ENCODE results near the gene IMPDH1.
"Not testable (repeated sequence)": the region's sequence is repeated elsewhere in the genome, so short reads cannot be mapped to it uniquely, and the experiment has no call there.

The IMPDH1 gene

DNA sequence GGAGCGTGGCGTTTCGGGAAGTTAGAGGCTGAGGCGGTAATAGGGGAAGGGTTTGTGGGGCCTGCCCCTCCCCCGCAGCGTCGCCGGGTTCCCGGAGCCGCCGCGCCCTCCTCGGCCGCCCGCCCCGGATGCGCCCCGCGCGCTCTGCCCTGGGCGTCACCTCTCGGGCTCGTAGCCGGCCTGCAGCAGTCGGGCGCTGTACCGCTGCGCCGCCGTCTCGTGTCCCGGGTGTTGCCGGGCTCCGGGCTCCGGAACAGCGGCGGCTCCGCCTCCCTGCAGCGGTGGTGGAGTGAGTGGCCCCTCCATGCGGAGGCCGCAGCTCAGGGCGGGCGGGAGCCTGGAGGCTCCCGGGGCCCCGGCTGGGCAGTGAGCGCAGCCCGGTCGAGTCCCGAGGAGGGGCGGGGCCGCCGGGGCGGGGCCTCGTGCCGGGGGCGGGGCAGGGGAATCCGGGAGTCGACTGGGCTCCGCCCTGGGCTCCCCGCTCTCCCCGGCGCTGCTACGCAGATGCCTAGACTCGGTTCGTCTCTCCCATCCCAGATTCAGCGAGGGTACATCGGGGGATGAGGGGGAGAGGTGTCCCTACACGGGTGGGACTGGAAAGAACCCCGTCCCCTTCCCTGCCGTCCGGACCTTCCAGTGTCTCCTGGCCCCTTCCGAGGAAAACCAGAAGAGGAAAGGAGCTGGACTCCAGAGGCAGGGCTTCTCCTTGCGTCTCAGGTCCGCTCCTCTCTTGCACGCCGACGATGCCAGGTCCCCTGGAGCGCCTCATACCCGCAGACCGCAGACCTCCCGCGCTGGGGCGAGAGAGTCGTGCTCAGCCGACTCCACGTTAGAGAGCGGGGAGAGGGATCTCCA, at the start of gene IMPDH1:
TSS of gene IMPDH1 (minus strand) at position 387 of the 855 bp plus-strand sequence. CDS start at position 306, 81 bp downstream.
- DNase-seq = peak; percentile 62

DNA sequence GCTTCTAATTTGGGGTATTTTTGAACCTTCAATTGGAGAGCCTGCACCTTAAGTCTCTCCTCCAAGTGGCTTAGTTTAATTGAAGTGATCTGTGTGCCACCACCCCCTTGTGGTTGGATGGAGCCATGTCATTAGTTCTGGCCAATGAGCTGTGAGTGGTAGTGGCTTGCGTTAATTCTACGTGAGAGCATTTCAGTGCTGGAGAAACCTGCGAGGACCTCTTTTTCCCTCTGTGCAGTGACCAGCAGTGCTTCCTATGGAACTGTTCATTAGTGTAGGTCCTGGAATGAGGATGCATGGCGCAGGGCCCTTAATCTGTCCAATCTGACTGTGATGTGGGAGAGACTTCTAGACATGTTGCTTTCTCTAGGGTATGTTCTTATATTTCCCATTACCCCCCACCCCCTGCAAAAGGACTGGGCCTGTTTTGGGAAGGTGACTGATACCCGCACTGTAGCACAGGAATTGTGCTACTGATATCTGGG, 49.7 kb upstream of the IMPDH1 start:
- peak; percentile 49 for DNase-seq

DNA sequence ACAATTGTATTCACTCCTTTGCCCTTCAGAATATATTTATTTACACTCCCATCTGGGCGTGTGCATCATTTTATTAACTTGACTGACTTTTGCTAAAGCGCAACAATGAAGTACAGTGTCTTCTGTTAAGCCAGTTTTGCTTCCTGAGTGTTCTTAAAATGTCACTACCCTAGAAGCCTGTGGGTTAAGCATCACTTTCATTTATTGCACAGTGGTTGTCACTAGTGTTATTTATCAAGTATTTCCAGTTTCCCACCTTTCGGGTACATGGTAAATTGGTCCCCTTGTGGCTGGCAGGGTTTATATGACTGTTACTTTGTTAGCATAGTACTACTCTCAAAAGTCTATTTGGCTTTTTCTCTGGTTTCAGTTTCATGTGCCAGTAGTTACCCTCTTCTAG, 49.2 kb upstream of the IMPDH1 start:
- DNase-seq = peak; percentile 46

GRCh38 chr7:128457385-128457784, 47.6 kb upstream of the IMPDH1 start:
- not testable (repeated sequence) for DNase-seq

DNA sequence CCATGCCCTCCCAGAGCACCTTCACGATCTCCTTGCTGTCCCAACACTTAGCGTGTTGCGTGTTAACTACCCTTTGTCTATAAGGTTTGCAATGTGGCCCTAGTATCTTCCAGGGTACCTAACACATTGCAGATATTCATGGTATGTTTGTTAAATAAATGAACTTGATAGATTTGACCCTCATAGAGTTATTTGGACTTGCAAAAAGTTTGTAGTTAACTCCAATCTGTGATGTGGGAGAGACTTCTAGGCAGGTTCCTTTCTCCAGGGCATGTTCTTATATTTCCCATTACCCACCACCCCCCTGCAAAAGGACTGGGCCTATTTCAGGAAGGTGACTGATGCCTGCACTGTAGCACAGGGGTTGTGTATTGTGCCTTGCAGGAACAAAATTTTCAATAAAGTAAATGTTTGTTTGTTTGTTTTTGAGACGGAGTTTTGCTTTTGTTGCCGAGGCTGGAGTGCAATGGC, 46.5 kb upstream of the IMPDH1 start:
- DNase-seq = peak; percentile 19

DNA sequence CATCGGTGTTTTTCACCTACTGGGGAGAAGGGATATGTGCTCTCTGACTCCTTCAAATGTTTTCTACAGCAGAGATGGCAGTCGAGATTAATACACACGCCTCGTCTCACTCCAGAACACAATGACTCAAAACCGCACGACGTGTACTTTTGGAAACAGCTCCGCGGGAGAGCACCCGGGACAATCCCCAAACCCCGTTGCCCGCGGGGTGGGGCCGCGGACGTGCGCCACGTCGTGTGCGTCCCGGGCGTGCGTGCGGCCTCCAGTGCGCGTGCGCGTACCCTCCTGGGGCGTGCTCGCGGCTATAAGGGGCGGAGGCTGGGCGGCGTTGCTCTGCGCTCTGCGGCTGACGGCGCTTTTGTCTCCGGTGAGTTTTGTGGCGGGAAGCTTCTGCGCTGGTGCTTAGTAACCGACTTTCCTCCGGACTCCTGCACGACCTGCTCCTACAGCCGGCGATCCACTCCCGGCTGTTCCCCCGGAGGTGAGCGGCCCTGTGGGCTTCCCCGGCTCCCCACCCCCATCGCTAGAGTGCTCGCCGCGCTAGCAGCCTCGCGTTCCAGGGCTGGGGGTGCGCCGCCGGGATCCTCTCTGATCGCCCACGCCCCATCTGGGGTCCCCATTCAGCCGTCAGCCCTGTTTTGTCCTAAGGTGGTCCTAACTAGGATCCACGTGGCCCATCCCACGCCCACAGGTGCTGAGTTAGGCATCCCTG, 45.9 kb upstream of the IMPDH1 start, which contains the start of gene HILPDA:
TSS of gene HILPDA (plus strand) at position 336 of the 712 bp plus-strand sequence. CDS start 1,391 bp downstream, outside the sequence.
- DNase-seq = peak; percentile 92

DNA sequence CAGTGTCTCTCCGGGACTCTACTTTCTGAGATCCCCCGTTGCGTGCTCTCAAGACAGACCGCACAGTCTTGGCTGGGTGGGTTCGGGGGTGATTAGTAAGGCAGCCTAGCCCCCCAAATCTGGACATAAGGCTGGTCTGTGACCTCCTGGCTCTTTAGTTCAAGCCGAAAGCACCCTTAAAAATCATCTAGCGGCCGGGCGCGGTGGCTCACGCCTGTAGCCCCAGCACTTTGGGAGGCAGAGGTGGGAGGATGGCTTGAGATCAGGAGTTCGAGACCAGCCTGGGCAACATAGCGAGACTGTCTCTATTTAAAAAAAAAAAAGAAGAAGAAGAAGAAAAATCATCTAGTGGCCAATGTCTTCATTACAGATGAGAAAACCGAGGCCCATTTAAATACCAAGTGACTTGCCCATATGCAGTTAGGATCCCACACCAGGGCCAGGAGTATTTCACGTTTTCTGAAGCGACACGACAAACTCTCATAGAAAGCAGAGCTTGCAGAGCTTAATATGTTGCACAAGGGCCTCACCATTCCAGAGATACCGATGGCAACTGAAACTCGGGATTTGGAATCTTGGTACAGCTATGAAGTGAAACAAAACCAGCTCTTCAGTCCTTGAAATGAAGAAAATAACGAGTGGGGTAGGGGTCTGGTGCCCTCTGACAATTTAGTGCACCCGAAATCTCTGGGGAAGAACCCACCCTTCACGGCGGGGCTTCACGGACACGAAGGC, 45.2 kb upstream of the IMPDH1 start:
- no peak for DNase-seq

DNA sequence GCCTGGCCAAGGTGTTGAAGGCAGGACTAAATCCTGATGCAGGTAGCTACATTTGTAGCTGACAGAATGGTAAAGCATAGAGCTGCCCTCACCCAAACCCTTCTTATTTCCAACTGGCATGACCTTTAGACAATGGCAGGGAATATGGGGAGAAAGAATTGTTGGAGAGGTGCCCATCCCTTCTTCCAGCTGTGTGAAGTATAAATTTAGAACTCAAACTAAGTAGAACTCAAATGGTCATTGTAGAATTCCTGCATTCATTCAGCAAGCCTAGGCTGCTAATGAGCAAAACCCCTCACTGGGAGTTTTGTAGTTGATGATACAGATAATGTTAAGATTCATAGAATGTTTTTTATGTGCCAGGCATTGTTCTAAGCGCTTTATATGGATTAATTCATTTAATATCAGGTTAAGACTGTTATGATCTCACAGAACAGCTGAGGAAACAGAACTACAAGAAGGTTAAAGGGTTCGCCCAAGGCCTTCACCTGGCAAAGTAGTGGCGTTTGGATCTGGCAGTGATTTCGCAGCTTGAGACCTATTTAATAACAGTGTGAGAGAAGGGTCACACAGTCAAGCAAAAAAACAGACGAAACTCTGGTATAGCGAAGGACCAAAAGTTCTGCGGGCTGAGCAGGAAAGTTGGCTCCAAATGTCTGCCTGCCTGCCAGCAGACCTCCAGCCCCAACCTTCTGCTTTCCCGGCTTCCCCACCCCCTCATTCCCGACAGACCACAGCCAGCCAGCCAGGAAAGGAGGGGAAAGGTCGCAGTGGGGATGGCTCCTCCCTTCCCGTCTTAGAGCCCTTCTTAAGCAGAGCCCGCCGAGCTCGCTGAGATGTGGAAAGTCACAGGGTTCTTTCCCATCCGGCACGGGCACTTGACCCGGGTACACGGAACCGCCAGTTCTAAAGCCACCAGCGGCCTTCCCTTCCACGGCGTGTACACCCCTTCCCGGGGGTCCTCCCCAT, 44.3 kb upstream of the IMPDH1 start:
- no peak for DNase-seq

DNA sequence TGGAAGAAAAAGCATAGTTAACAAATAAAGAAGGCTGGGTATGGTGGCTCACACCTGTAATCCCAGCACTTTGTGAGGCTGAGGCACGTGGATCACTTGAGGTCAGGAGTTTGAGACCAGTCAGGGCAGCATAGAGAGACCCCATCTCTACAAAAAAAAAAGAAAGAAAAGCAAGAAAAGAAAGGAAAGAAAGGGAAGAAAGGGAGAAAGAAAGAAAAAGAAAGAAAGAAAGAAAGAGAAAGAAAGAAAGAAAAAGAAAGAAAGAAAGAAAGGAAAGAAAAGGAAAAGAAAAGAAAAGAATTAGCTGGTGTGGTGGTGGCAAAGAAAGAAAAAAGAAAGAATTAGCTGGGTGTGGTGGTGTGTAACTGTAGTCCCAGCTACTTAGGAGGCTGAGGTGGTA, 42.8 kb upstream of the IMPDH1 start:
- no peak for DNase-seq

- no peak for DNase-seq
These were observed 41.1 kb upstream of the IMPDH1 start for GRCh38 chr7:128450913-128451312.

GRCh38 chr7:128450409-128450808, 40.6 kb upstream of the IMPDH1 start:
- DNase-seq = no peak

GRCh38 chr7:128448751-128449302, 39.0 kb upstream of the IMPDH1 start:
- DNase-seq = no peak

DNA sequence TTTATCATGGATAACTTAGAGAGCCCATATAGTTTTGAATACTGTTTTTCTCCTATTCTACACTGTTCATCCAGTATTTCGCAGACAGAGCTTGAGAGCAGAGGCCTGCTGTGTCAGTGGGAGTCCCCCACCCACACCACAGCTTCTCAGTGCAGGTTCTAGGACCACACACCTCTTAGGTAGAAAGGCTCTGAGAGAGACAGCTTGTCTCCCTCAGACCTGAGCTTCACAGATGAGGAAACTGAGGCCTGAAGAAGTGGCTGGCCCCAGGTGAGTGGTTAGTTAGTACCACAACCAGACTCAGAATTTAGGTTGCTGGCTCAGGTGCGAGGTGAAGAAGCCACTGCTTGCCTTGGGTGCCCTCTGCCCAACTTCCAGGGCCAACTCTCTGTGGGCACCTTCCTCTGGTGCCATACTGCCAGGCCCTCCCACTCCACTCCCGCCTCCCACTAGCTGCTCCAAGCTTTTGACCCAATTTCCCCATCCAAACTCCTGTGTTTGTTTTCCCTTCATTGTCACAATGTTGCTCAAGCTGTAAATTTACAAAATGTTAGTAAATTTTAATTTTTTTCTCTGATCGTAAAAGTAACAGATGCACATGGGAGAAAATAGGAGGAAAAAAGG, 38.3 kb upstream of the IMPDH1 start:
- no peak for DNase-seq

- no peak for DNase-seq
These were observed 36.5 kb upstream of the IMPDH1 start for GRCh38 chr7:128446306-128446705.

DNA sequence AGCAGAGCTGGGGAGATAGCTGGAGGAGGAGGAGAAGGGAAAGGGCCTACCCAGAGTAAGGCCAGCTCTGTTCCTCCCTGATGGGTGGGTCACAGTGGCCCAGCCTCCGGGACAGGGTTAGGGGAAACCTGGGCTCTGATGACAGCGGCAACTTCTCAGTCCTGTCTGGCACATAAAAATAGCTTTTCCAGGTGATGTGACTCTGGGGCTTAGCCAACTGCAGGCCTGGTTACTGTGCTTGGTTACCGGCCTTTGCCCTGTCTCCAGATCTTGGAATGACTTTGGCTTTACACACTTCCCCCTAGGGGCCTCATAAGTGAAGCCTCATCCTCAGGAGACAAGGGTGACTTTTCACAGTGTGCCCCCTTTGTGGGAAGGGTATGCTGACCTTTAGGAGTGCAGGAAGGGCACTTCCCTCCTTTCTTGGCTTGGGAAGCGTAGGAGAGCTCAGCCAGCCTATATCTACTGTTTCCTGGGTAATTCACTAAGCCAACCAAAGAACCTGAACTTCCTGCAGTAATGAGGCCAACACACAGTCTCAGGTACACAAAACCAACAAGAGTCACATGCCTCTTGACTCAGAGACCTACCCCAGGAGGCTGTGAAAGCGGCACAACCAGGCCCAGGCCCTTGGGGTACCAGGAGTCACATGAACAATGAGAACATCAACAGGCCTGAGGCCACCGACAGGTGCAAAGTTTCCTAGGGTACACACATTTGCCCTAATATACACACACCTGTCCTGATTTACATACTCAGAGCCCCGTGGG, 34.2 kb upstream of the IMPDH1 start:
- DNase-seq = peak; percentile 42

DNA sequence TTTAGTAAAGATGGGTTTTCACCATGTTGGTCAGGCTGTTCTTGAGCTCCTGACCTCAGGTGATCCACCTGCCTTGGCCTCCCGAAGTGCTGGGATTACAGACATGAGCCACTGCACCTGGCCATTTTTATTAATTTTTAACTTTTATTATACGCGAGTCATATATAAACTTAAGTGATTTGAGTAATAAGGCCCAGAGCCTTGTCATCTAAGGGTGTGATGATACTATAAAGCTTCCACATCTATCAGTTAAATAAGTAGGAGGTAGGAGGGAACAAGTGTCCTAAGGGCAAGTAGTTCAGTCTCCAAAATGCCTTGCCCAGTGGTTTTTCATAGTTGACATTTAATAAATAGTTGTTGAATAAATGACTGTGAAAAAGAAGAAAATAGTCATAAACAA, 32.6 kb upstream of the IMPDH1 start:
- DNase-seq = no peak

- no peak for DNase-seq
These were observed 27.9 kb upstream of the IMPDH1 start for GRCh38 chr7:128437426-128438332.

GRCh38 chr7:128435327-128435686, 25.5 kb upstream of the IMPDH1 start:
- DNase-seq = no peak

All from NCI-H526 treated with DMSO at 0.1 percent for 48 hours (cell line).